Fibroblast of pulmonary artery (primary cell): ENCODE results near the gene YIPF3.
"Not testable (repeated sequence)": the region's sequence is repeated elsewhere in the genome, so short reads cannot be mapped to it uniquely, and the experiment has no call there.

ENCODE experiments used
- DNase-seq: peaks from one replicate; pipeline ENCODE4 v3.0.0-alpha.2; 2010; ENCODE audit warnings: low read depth
- H3K4me3 ChIP-seq: replicated peaks from 2 replicates; pipeline ENCODE4 v1.5.1; 2011; ENCODE audit warnings: low read depth, mild to moderate bottlenecking, control low read depth, low read length, moderate library complexity
- TF ChIP-seq, protein P1 (sequence below): IDR thresholded peaks from 2 replicates; pipeline ENCODE4 v1.5.1; 2011; ENCODE audit warnings: mild to moderate bottlenecking, control low read depth, low read length, inconsistent platforms; ENCODE audit errors: missing control alignments

Gene YIPF3

DNA sequence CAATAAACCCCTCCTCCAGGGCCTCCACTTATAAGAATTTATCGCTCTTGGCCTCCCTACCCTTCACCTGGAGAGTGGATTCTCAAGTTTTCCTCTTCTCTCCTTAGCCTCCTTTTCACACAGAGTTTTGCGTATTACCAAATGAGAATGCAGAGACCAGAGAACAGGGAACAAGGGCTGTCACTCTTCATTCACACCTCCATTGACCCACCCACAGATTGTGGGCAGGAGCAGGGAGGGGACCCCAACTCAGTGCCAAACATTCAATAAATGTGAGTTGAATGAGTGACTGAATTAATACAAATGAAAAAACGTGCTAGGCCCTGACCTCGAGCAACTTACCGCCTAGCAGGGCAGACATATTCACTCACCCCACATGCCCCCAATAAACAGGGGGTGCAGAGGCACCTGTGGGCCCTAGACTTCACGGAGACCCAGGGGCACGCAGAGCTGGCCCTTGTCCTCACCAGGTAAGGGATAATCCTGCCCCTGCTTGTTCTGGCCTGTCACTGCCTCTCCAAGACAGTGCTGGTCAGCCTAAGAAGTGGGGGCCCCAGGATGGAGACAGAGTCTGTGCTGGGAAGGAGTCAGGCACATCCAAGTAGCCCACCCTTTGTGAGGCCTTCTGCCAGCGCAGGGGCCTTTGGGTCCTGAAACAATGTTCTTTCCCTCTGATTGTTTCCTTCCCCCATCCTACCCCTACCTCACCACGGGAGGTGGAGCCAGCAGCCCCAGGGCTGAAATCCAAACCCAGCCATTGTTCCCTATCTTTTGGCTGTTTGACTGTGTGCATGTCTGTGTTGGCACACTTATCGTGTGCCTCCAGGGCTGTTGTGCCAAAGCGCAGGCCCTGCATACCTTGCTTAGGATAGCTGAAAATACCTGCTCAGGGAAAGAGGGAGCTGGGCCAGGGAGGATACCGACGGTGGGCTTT lies 47.7 kb downstream of the YIPF3 start:
- TF ChIP-seq, protein P1, sequence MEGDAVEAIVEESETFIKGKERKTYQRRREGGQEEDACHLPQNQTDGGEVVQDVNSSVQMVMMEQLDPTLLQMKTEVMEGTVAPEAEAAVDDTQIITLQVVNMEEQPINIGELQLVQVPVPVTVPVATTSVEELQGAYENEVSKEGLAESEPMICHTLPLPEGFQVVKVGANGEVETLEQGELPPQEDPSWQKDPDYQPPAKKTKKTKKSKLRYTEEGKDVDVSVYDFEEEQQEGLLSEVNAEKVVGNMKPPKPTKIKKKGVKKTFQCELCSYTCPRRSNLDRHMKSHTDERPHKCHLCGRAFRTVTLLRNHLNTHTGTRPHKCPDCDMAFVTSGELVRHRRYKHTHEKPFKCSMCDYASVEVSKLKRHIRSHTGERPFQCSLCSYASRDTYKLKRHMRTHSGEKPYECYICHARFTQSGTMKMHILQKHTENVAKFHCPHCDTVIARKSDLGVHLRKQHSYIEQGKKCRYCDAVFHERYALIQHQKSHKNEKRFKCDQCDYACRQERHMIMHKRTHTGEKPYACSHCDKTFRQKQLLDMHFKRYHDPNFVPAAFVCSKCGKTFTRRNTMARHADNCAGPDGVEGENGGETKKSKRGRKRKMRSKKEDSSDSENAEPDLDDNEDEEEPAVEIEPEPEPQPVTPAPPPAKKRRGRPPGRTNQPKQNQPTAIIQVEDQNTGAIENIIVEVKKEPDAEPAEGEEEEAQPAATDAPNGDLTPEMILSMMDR: no peak
- no peak overlapping the region for H3K4me3 ChIP-seq
- DNase-seq: no peak

DNA sequence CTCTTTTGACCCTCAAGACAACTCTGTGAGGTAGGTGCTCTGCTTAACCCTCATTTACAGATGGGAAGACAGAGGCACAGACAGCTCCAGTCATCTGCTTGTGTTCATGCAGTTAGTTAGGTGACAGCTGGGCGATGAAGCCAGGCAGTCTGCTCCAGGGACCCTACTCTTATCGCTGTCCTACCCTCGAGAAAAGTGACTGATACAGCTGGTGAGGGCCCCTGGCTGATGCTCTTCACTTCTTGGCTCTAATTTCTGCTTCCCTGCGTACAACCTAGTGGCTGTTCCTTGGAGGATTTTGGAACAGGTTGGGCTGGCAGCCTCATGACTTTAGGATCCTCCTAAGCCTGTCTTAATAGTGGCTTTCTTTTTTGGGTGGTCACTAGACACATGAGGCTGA lies 48.5 kb downstream of the YIPF3 start:
- DNase-seq: no peak
- H3K4me3 ChIP-seq: no peak overlapping the region
- TF ChIP-seq, protein P1: no peak

DNA sequence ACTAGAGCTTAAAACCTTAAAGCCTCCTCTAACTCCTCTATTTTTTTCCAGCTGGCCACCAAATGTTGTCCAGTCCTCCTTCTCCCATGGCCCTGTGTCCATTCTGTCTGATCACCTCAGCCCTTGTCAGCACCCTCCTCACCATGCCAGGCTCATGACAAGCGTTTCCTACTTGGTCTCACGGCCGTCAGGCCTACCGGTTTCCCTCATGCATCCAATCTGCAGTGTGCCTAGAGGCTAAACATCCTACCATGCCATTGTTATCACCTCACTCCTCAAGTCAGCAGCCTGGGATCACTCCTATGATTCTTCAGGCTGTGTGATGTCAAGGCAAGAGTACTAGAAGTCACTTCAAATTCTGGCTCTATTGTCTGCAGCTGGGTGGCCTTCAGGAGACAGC lies 49.0 kb downstream of the YIPF3 start:
- no peak for DNase-seq
- TF ChIP-seq, protein P1: no peak
- no peak overlapping the region for H3K4me3 ChIP-seq

DNA sequence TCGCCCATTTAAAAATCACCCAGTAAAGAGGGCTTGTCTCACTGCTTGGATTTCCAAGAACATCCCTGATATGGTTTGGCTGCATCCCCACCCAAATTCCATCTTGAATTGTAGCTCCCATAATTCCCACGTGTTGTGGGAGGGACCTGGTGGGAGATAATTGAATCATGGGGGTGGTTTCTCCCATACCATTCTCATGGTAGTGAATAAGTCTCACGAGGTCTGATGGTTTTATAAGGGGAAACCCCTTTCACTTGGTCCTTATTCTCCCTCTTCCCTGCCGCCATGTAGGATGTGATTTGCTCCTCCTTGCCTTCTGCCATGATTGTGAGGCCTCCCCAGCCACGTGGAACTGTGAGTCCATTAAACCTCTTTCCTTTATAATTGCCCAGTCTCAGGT lies 49.5 kb downstream of the YIPF3 start:
- H3K4me3 ChIP-seq, DNase-seq: not testable (repeated sequence)

DNA sequence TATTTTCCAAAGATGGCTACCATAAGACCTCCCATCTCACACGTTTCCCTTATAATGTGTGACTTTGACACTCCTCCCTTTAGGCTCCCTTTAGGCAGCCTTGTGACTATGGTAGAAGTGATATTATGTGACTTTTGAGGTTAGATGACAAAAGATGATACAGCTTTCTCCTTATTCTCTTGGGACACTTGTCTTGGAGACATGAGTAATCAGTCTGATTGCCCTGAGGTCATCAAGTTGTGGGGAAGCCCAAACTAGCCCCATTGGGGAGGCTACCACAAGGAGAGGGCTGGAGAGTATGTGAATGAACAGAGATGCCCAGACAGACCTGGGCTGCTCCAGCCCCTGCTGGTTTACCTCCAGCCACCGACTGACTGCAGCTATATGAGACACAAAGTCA lies 50.8 kb downstream of the YIPF3 start:
- no peak overlapping the region for H3K4me3 ChIP-seq
- no peak for DNase-seq
- TF ChIP-seq, protein P1: no peak

DNA sequence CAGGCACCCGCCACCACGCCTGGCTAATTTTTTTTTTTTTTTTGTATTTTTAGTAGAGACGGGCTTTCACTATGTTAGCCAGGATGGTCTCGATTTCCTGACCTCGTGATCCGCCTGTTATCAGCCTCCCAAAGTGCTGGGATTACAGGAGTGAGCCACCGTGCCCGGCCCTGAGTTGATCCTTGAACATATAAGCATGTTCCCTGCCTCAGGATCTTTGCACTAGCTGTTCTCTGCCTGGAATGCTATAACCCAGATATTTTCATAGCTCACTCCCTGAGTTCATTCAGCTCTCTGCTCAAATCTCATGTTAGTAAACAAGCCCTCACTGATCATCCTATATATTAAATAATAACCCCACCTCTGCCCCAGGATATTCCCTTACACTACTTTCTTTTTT lies 52.4 kb downstream of the YIPF3 start:
- DNase-seq: no peak
- no peak overlapping the region for H3K4me3 ChIP-seq
- TF ChIP-seq, protein P1: no peak

DNA sequence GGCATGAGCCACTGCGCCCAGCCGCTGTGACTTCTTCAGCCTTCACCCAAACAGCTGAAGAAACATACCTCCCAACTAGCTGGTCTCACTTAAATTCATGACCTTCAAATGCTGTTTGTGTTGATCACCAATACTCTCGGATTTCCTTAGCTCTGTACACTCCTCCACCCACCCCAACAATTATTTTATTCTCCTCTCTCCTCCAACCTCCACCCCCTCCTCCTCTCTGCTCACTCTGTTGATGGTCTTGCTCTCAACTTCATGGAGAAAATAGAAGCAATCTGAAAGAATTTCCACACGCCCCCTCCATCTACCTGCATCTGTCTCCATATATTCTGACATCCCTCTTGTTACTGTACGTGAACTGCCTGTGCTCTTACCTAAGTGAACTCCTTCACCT lies 54.8 kb downstream of the YIPF3 start:
- no peak overlapping the region for H3K4me3 ChIP-seq
- DNase-seq: no peak
- TF ChIP-seq, protein P1: no peak
